HepG2 (cell line): ENCODE data around the gene RBM23. TPM values are rescaled to one million over a fixed set of nuclear protein-coding genes. Genes with fewer than 3 reads are reported as not detected.

Source experiments
- DNMT3B ChIP-seq: conservative IDR thresholded peaks from 2 replicates; pipeline ENCODE4 v1.6.1; 2016; ENCODE audit warnings: missing biosample characterization, control low read depth
- GZF1 ChIP-seq: sonication (generic); formaldehyde crosslinking; IDR thresholded peaks from 2 replicates; pipeline ENCODE4 v1.5.1; 2020; ENCODE audit warnings: mild to moderate bottlenecking, missing genetic modification reagents
- HNRNPK ChIP-seq: fragments of 200-400 bp; formaldehyde crosslinking; IDR thresholded peaks from 2 replicates; pipeline ENCODE4 v1.6.1; 2018; ENCODE audit warnings: low read length, low read depth, moderate library complexity, mild to moderate bottlenecking; ENCODE audit not compliant: poor library complexity, severe bottlenecking
- KAT7 ChIP-seq: IDR thresholded peaks from 2 replicates; pipeline ENCODE4 v1.6.1; 2018; ENCODE audit warnings: borderline replicate concordance, missing compliant biosample characterization
- KLF11 ChIP-seq: IDR thresholded peaks from 2 replicates; pipeline ENCODE4 v1.6.1; 2016; ENCODE audit warnings: missing compliant biosample characterization
- MEIS2 ChIP-seq: sonication (generic); formaldehyde crosslinking; IDR thresholded peaks from 2 replicates; pipeline ENCODE4 v1.9.0; 2021; ENCODE audit warnings: mild to moderate bottlenecking, missing genetic modification reagents
- PRMT3 ChIP-seq: sonication (generic); formaldehyde crosslinking; IDR thresholded peaks from 2 replicates; pipeline ENCODE4 v1.8.1; 2022; ENCODE audit warnings: low read depth, mild to moderate bottlenecking, moderate library complexity, missing genetic modification reagents, borderline replicate concordance
- SNAPC2 ChIP-seq: sonication (generic); formaldehyde crosslinking; IDR thresholded peaks from 2 replicates; pipeline ENCODE4 v1.8.1; 2022; ENCODE audit warnings: mild to moderate bottlenecking, missing genetic modification reagents
- SRSF1 ChIP-seq: fragments of 200-400 bp; formaldehyde crosslinking; optimal IDR thresholded peaks from 2 replicates; pipeline ENCODE3; 2017; ENCODE audit warnings: mild to moderate bottlenecking, low read depth, low read length, moderate library complexity
- ZFP82 ChIP-seq: sonication (generic); formaldehyde crosslinking; IDR thresholded peaks from 2 replicates; pipeline ENCODE4 v1.5.1; 2020; ENCODE audit warnings: mild to moderate bottlenecking, missing genetic modification reagents, borderline replicate concordance
- ZNF101 ChIP-seq: sonication (generic); formaldehyde crosslinking; IDR thresholded peaks from 2 replicates; pipeline ENCODE4 v1.4.0; 2020; ENCODE audit warnings: mild to moderate bottlenecking, low read depth, missing genetic modification reagents, borderline replicate concordance
- ZNF570 ChIP-seq: sonication (generic); formaldehyde crosslinking; IDR thresholded peaks from 2 replicates; pipeline ENCODE4 v1.4.0; 2020; ENCODE audit warnings: mild to moderate bottlenecking, missing genetic modification reagents, borderline replicate concordance
- ZNF879 ChIP-seq: sonication (generic); formaldehyde crosslinking; IDR thresholded peaks from 2 replicates; pipeline ENCODE4 v1.8.1; 2023; ENCODE audit warnings: missing genetic modification reagents
- polyA plus RNA-seq, 8 experiments: library from polyadenylated mRNA; depleted of rRNA in 3 of 8; stranded (reverse) in 7 of 8; unstranded in 1 of 8; fragments of >200 nt; fragmentation: Illumina TruSeq in 4 of 8; extraction: Trizol in 4 of 8; gene quantifications; 2 replicates each; pipeline versions ENCODE4 v1.2.1 to v1.2.3, GENCODE V29; 2011 to 2016; ENCODE audit warnings: low read depth in 4 of 8, missing spikeins in 1 of 8, mixed read lengths in 1 of 8; ENCODE audit not compliant: insufficient read depth in 1 of 8
- total RNA-seq, 5 experiments: library from RNA; depleted of rRNA; stranded (reverse); fragments of >200 nt; fragmentation: Illumina TruSeq; extraction: Trizol; gene quantifications; 2 replicates each; pipeline ENCODE4 v1.2.3, GENCODE V29; 2016; ENCODE audit warnings: low read depth in 1 of 5
- TF ChIP-seq, protein P1 (sequence below): sonication (generic); formaldehyde crosslinking; IDR thresholded peaks from 2 replicates; pipeline ENCODE4 v1.8.1; 2022; ENCODE audit warnings: low read depth, mild to moderate bottlenecking, missing genetic modification reagents
- TF ChIP-seq, protein P2 (sequence below): sonication (generic); formaldehyde crosslinking; IDR thresholded peaks from 2 replicates; pipeline ENCODE4 v1.4.0; 2020; ENCODE audit warnings: mild to moderate bottlenecking, missing genetic modification reagents, borderline replicate concordance
- TF ChIP-seq, protein P3 (sequence below): sonication (generic); formaldehyde crosslinking; IDR thresholded peaks from 2 replicates; pipeline ENCODE4 v1.5.1; 2020; ENCODE audit warnings: missing genetic modification reagents, mild to moderate bottlenecking, borderline replicate concordance
- TF ChIP-seq, protein P4 (sequence below): sonication (generic); formaldehyde crosslinking; IDR thresholded peaks from 2 replicates; pipeline ENCODE4 v1.4.0; 2020; ENCODE audit warnings: missing genetic modification reagents

Gene RBM23
- total and polyA plus RNA-seq, 2 of the 13 experiments (the other 11 are each of a cell fraction or from before 2014, with no cell fraction given), result 1.5 to 2.1 TPM

DNA sequence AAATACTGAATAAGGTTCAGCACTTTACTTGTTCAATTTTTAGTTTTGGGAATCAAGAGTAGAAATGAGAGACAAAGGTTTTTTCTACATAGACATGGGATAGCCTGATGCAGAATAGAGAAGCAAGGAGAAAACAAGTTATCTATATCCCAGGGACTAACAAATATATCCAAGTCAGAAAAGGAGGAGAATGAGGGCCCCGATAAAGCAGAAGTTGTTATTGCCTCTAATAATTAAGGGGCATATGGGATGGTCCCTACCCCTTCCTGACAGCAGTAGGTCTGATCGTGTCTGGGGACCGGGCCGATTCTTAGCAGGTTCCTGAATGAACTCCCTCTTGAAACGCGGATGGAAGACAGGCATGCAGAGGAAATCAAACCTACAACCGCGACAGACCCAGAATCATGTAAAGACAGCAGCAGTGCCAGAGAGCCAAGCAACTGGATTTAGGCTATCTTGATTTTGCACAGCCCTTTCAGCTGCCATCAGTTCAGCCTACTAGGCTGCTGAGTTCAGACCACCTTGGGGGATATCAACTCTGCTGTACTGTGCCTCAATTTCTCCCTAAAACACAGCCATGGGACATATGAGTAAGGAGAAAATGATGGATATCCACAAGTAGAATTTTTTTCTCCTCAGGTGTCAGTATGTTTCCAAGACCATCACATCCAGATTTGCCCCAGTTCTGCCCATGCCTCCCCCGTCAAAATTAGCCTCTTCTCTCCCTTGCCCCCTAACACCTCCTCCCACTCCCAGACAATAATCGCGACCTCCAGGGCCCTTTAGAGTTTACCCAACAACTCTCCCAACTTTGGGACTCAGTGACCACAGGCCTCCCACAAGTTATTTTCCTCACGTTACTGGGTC is 9.5 kb upstream of the RBM23 start (continued):
- TF ChIP-seq, protein P1, sequence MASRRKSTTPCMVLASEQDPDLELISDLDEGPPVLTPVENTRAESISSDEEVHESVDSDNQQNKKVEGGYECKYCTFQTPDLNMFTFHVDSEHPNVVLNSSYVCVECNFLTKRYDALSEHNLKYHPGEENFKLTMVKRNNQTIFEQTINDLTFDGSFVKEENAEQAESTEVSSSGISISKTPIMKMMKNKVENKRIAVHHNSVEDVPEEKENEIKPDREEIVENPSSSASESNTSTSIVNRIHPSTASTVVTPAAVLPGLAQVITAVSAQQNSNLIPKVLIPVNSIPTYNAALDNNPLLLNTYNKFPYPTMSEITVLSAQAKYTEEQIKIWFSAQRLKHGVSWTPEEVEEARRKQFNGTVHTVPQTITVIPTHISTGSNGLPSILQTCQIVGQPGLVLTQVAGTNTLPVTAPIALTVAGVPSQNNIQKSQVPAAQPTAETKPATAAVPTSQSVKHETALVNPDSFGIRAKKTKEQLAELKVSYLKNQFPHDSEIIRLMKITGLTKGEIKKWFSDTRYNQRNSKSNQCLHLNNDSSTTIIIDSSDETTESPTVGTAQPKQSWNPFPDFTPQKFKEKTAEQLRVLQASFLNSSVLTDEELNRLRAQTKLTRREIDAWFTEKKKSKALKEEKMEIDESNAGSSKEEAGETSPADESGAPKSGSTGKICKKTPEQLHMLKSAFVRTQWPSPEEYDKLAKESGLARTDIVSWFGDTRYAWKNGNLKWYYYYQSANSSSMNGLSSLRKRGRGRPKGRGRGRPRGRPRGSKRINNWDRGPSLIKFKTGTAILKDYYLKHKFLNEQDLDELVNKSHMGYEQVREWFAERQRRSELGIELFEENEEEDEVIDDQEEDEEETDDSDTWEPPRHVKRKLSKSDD (CRISPR knock-in tag), result no peak; the same call in 1 of the 2 replicates
- TF ChIP-seq, protein P2, sequence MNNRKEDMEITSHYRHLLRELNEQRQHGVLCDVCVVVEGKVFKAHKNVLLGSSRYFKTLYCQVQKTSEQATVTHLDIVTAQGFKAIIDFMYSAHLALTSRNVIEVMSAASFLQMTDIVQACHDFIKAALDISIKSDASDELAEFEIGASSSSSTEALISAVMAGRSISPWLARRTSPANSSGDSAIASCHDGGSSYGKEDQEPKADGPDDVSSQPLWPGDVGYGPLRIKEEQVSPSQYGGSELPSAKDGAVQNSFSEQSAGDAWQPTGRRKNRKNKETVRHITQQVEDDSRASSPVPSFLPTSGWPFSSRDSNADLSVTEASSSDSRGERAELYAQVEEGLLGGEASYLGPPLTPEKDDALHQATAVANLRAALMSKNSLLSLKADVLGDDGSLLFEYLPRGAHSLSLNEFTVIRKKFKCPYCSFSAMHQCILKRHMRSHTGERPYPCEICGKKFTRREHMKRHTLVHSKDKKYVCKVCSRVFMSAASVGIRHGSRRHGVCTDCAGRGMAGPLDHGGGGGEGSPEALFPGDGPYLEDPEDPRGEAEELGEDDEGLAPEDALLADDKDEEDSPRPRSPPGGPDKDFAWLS (CRISPR knock-in tag), result 0 out of 2 replicates have a peak, but pooled peaks have one; percentile 54
- TF ChIP-seq KAT7 (CRISPR knock-in tag) (no peak; the same call in 1 of the 2 replicates), MEIS2 (CRISPR knock-in tag) (0 out of 2 replicates have a peak, but pooled peaks have one; percentile 54), ZNF101 (CRISPR knock-in tag) (peak; percentile 72; the same call in 1 of the 2 replicates), ZNF879 (CRISPR knock-in tag) (peak; percentile 44), ZNF570 (CRISPR knock-in tag) (no peak), ZFP82 (CRISPR knock-in tag) (0 out of 2 replicates have a peak, but pooled peaks have one; percentile 75), HNRNPK (peak; percentile 3), SRSF1 (no peak), PRMT3 (no peak), GZF1 (CRISPR knock-in tag) (0 out of 2 replicates have a peak, but pooled peaks have one; percentile 0), KLF11 (no peak), DNMT3B (0 out of 2 replicates have a peak, but pooled peaks have one; percentile 6), SNAPC2 (CRISPR knock-in tag) (peak; percentile 21; the same call in 1 of the 2 replicates)
- TF ChIP-seq, protein P3, sequence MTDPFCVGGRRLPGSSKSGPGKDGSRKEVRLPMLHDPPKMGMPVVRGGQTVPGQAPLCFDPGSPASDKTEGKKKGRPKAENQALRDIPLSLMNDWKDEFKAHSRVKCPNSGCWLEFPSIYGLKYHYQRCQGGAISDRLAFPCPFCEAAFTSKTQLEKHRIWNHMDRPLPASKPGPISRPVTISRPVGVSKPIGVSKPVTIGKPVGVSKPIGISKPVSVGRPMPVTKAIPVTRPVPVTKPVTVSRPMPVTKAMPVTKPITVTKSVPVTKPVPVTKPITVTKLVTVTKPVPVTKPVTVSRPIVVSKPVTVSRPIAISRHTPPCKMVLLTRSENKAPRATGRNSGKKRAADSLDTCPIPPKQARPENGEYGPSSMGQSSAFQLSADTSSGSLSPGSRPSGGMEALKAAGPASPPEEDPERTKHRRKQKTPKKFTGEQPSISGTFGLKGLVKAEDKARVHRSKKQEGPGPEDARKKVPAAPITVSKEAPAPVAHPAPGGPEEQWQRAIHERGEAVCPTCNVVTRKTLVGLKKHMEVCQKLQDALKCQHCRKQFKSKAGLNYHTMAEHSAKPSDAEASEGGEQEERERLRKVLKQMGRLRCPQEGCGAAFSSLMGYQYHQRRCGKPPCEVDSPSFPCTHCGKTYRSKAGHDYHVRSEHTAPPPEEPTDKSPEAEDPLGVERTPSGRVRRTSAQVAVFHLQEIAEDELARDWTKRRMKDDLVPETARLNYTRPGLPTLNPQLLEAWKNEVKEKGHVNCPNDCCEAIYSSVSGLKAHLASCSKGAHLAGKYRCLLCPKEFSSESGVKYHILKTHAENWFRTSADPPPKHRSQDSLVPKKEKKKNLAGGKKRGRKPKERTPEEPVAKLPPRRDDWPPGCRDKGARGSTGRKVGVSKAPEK, result no peak
- TF ChIP-seq, protein P4, sequence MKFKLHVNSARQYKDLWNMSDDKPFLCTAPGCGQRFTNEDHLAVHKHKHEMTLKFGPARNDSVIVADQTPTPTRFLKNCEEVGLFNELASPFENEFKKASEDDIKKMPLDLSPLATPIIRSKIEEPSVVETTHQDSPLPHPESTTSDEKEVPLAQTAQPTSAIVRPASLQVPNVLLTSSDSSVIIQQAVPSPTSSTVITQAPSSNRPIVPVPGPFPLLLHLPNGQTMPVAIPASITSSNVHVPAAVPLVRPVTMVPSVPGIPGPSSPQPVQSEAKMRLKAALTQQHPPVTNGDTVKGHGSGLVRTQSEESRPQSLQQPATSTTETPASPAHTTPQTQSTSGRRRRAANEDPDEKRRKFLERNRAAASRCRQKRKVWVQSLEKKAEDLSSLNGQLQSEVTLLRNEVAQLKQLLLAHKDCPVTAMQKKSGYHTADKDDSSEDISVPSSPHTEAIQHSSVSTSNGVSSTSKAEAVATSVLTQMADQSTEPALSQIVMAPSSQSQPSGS, result no peak
